Fibroblast of lung (primary cell): Measurements from ENCODE around the gene UBE3A. TPM values are rescaled to one million over a fixed set of nuclear protein-coding genes. Genes with fewer than 3 reads are reported as not detected.

Experiments
- DNase-seq, 2 donors: peaks; one replicate each; pipeline versions ENCODE4 v3.0.0 to v3.0.0-alpha.2; 2010; ENCODE audit warnings: low read depth in 2 of 2
- H2AFZ ChIP-seq: 2 replicates; pipeline ENCODE4 v1.5.1; 2012; ENCODE audit warnings: low read length, control low read depth, inconsistent platforms
- H3K27ac ChIP-seq: 2 replicates; pipeline ENCODE4 v1.5.1; 2011; ENCODE audit warnings: low read length, control low read depth; ENCODE audit not compliant: insufficient read depth
- H3K27me3 ChIP-seq: 2 replicates; pipeline ENCODE4 v1.5.1; 2011; ENCODE audit warnings: mild to moderate bottlenecking, low read length; ENCODE audit not compliant: control insufficient read depth, insufficient read depth
- H3K36me3 ChIP-seq: 2 replicates; pipeline ENCODE4 v1.5.1; 2011; ENCODE audit warnings: low read length; ENCODE audit not compliant: control insufficient read depth, insufficient read depth
- H3K4me1 ChIP-seq: 2 replicates; pipeline ENCODE4 v1.5.1; 2011; ENCODE audit warnings: low read length; ENCODE audit not compliant: control insufficient read depth, insufficient read depth; ENCODE audit errors: extremely low read depth
- H3K4me2 ChIP-seq: 2 replicates; pipeline ENCODE4 v1.5.1; 2011; ENCODE audit warnings: low read length, control low read depth; ENCODE audit not compliant: insufficient read depth; ENCODE audit errors: extremely low read depth
- H3K4me3 ChIP-seq, 4 experiments: fragments of 200-600 bp in 1 of 4; sonication (generic) in 1 of 4; replicated peaks in 1 of 4; 2 replicates each; pipeline ENCODE4 v1.5.1; 2011 to 2016; ENCODE audit warnings: low read length in 4 of 4, low read depth in 3 of 4, mild to moderate bottlenecking in 3 of 4, control low read depth in 2 of 4, inconsistent platforms in 1 of 4, mixed read lengths in 1 of 4; ENCODE audit not compliant: insufficient read depth in 1 of 4; ENCODE audit errors: control extremely low read depth in 1 of 4
- H3K79me2 ChIP-seq: 2 replicates; pipeline ENCODE4 v1.5.1; 2012; ENCODE audit warnings: mild to moderate bottlenecking, low read length, inconsistent platforms; ENCODE audit not compliant: control insufficient read depth, insufficient read depth
- H3K9ac ChIP-seq: 2 replicates; pipeline ENCODE4 v1.5.1; 2011; ENCODE audit warnings: mild to moderate bottlenecking, low read length, control low read depth; ENCODE audit not compliant: insufficient read depth
- H3K9me3 ChIP-seq: 2 replicates; pipeline ENCODE4 v1.5.1; 2012; ENCODE audit warnings: low read depth, low read length; ENCODE audit not compliant: control insufficient read depth, insufficient read depth
- H4K20me1 ChIP-seq: 2 replicates; pipeline ENCODE4 v1.5.1; 2011; ENCODE audit warnings: low read length; ENCODE audit not compliant: control insufficient read depth, insufficient read depth; ENCODE audit errors: extremely low read depth
- CTCF ChIP-seq, 2 donors: IDR thresholded peaks in 1 of 2; conservative IDR thresholded peaks in 1 of 2; 1 replicate in 1 of 2; 2 replicates in 1 of 2; pipeline ENCODE4 v1.5.1; 2011 to 2012; ENCODE audit warnings: low read length in 2 of 2, control low read depth in 1 of 2, inconsistent platforms in 1 of 2, low read depth in 1 of 2, mild to moderate bottlenecking in 1 of 2
- EZH2 ChIP-seq: IDR thresholded peaks from 2 replicates; pipeline ENCODE4 v1.5.1; 2012; ENCODE audit warnings: low read length, control low read depth, mild to moderate bottlenecking; ENCODE audit errors: missing control alignments
- polyA plus RNA-seq, 2 donors: library from polyadenylated mRNA; depleted of rRNA in 1 of 2; stranded (reverse) in 1 of 2; unstranded in 1 of 2; fragments of >200 nt; gene quantifications; 2 replicates each; pipeline ENCODE4 v1.2.1, GENCODE V29; 2011 to 2012; ENCODE audit warnings: missing spikeins in 1 of 2
- total RNA-seq: library from RNA; depleted of rRNA; stranded (reverse); fragments of >200 nt; gene quantifications from 2 replicates; pipeline ENCODE4 v1.2.1, GENCODE V29; 2014

Gene UBE3A
- total and polyA plus RNA-seq, 2 donors (not counting 1 experiment from before 2014, with no cell fraction given), result 37.2 to 71.5 TPM

DNA sequence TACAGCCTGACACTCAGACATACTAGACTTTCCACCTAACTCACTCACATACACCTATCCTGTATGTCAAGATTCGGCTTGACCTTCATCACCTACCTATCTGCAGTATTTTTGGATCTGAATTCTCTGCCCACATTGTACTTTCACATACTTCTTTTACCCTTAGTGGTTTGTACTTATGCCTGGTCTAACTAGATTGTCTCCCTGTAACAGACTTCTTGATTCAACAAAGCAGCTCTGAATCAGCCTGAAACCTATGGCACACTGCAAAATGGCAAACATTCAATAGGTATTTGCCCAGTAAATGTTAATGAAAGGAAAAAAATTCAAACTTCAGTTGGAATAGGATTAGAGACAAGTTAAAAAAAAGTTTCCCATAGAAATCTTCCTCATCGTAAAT is 106.5 kb downstream of the UBE3A start:
- DNase-seq, result no peak
- Histone ChIP-seq H3K4me1 (no peaks in the 10 kb centered on the region), H2AFZ (no peak overlapping the region), H3K9me3 (no peaks in the 10 kb centered on the region), H3K36me3 (no peaks in the 10 kb centered on the region), H4K20me1 (no peaks in the 10 kb centered on the region), H3K27ac (no peak overlapping the region), H3K79me2 (no peaks in the 10 kb centered on the region), H3K27me3 (no peaks in the 10 kb centered on the region), H3K4me2 (no peak overlapping the region), H3K9ac (no peak overlapping the region), H3K4me3 (no peak overlapping the region)
- TF ChIP-seq CTCF (conservative IDR thresholded peaks at IDR 0.05 in 1 of 2, IDR thresholded peaks at IDR 0.05 in 1 of 2; ENCODE audit: low read depth in 1 of 2, low read length in 2 of 2), result no peak
- no peak for TF ChIP-seq EZH2

GRCh38 chr15:25331860-25332259 is 107.0 kb downstream of the UBE3A start:
- Histone ChIP-seq H3K4me3 (no peak overlapping the region), H3K36me3 (no peaks in the 10 kb centered on the region), H3K79me2 (no peaks in the 10 kb centered on the region), H3K27ac (no peak overlapping the region), H3K27me3 (no peaks in the 10 kb centered on the region), H2AFZ (no peak overlapping the region), H3K4me2 (no peak overlapping the region), H3K9me3 (no peaks in the 10 kb centered on the region), H3K9ac (no peak overlapping the region), H3K4me1 (no peaks in the 10 kb centered on the region), H4K20me1 (no peaks in the 10 kb centered on the region)
- no peak for DNase-seq
- TF ChIP-seq EZH2 (no peak), CTCF (conservative IDR thresholded peaks at IDR 0.05 in 1 of 2, IDR thresholded peaks at IDR 0.05 in 1 of 2; ENCODE audit: low read depth in 1 of 2, low read length in 2 of 2) (no peak)

GRCh38 chr15:25331404-25331803 is 107.4 kb downstream of the UBE3A start:
- H3K4me1 ChIP-seq, result no peaks in the 10 kb centered on the region
- TF ChIP-seq CTCF (conservative IDR thresholded peaks at IDR 0.05 in 1 of 2, IDR thresholded peaks at IDR 0.05 in 1 of 2; ENCODE audit: low read depth in 1 of 2, low read length in 2 of 2), result no peak
- no peak for TF ChIP-seq EZH2
- no peak overlapping the region for H2AFZ ChIP-seq
- no peaks in the 10 kb centered on the region for H3K27me3 ChIP-seq
- H3K9ac ChIP-seq, result no peak overlapping the region
- no peak overlapping the region for H3K4me3 ChIP-seq
- no peaks in the 10 kb centered on the region for H3K9me3 ChIP-seq
- H3K79me2 ChIP-seq, result no peaks in the 10 kb centered on the region
- H3K4me2 ChIP-seq, result no peak overlapping the region
- DNase-seq, result no peak
- H4K20me1 ChIP-seq, result no peaks in the 10 kb centered on the region
- no peak overlapping the region for H3K27ac ChIP-seq
- no peaks in the 10 kb centered on the region for H3K36me3 ChIP-seq
